Peyer's patch (tissue), 4 donors: ENCODE measurements around the gene PDIA3.

Experiments used
- CTCF ChIP-seq, 6 experiments: fragments of 450-650 bp in 4 of 6; fragments of 200-600 bp in 2 of 6; sonication (generic) in 1 of 6; IDR thresholded peaks; one replicate each; pipeline ENCODE4 v1.5.1; 2017 to 2019; ENCODE audit warnings: antibody characterized with exemption in 6 of 6, mild to moderate bottlenecking in 3 of 6, moderate library complexity in 1 of 6
- POLR2A ChIP-seq, 2 donors: fragments of 450-650 bp; IDR thresholded peaks; one replicate each; pipeline ENCODE4 v1.5.1; 2017; ENCODE audit warnings: antibody characterized with exemption in 2 of 2, mild to moderate bottlenecking in 2 of 2, moderate library complexity in 2 of 2

- TF ChIP-seq CTCF (IDR thresholded peaks at IDR 0.05) (no peak), POLR2A (IDR thresholded peaks at IDR 0.05) (no peak)
Observed at GRCh38 chr15:43795997-43796396, 49.8 kb downstream of the PDIA3 start.
